HEK293 (cell line): ENCODE data around the gene BCAS2.
"Not testable (repeated sequence)": the region's sequence is repeated elsewhere in the genome, so short reads cannot be mapped to it uniquely, and the experiment has no call there.

Experiments
- CTCF ChIA-PET: fragments of 350-600 bp; formaldehyde crosslinking; extraction: SDS; loops from one replicate; lab custom pipeline; 2021; ENCODE audit warnings: antibody characterized with exemption; lab: Yijun Ruan, JAX
- POLR2A ChIA-PET: fragments of 300-600 bp; formaldehyde crosslinking; extraction: SDS; loops from one replicate; lab custom pipeline; 2020; ENCODE audit warnings: antibody characterized with exemption, inconsistent platforms; lab: Yijun Ruan, JAX
- H3K27ac ChIP-seq: fragments of 200-500 bp; sonication (Bioruptor generic); 2 replicates; pipeline ENCODE4 v1.5.1; 2014; ENCODE audit warnings: low read depth, low read length, control low read depth, inconsistent platforms; ENCODE audit errors: extremely low read depth
- H3K36me3 ChIP-seq, 2 experiments: fragments of 200-500 bp in 1 of 2; sonication (Bioruptor generic) in 1 of 2; 1 replicate in 1 of 2; 2 replicates in 1 of 2; pipeline ENCODE4 v1.5.1; 2014 to 2017; ENCODE audit warnings: inconsistent platforms in 2 of 2, low read length in 2 of 2; ENCODE audit not compliant: control insufficient read depth in 2 of 2, insufficient read depth in 1 of 2
- H3K4me1 ChIP-seq: fragments of 200-500 bp; sonication (Bioruptor generic); 2 replicates; pipeline ENCODE4 v1.5.1; 2014; ENCODE audit warnings: mild to moderate bottlenecking, low read length, inconsistent platforms; ENCODE audit not compliant: control insufficient read depth, insufficient read depth
- H3K4me3 ChIP-seq: 2 replicates; pipeline ENCODE4 v1.5.1; 2011; ENCODE audit warnings: low read depth, mild to moderate bottlenecking, control low read depth, low read length, moderate library complexity
- H3K9me3 ChIP-seq: fragments of 200-500 bp; sonication (Bioruptor generic); 2 replicates; pipeline ENCODE4 v1.5.1; 2014; ENCODE audit warnings: low read depth, low read length, inconsistent platforms; ENCODE audit not compliant: control insufficient read depth, insufficient read depth
- KLF7 ChIP-seq: fragments of 450-650 bp; formaldehyde crosslinking; IDR thresholded peaks from 2 replicates; pipeline ENCODE4 v1.5.1; 2016; ENCODE audit warnings: missing biosample characterization, missing genetic modification characterization, borderline replicate concordance
- SCRT1 ChIP-seq: fragments of 450-650 bp; formaldehyde crosslinking; IDR thresholded peaks from 2 replicates; pipeline ENCODE4 v1.5.1; 2016; ENCODE audit warnings: missing biosample characterization, missing genetic modification characterization, borderline replicate concordance
- SCRT2 ChIP-seq: fragments of 450-650 bp; formaldehyde crosslinking; IDR thresholded peaks from 2 replicates; pipeline ENCODE4 v1.5.1; 2016; ENCODE audit warnings: missing biosample characterization, missing genetic modification characterization
- ZIC2 ChIP-seq: fragments of 450-650 bp; formaldehyde crosslinking; IDR thresholded peaks from 2 replicates; pipeline ENCODE4 v1.5.1; 2016; ENCODE audit warnings: missing biosample characterization, missing genetic modification characterization
- ZNF140 ChIP-seq: fragments of 450-650 bp; formaldehyde crosslinking; IDR thresholded peaks from 2 replicates; pipeline ENCODE4 v1.5.1; 2016; ENCODE audit warnings: missing biosample characterization, missing genetic modification characterization
- ZNF302 ChIP-seq: fragments of 450-650 bp; formaldehyde crosslinking; IDR thresholded peaks from 2 replicates; pipeline ENCODE4 v1.5.1; 2016; ENCODE audit warnings: missing biosample characterization, missing genetic modification characterization, low read depth
- ZNF311 ChIP-seq: fragments of 450-650 bp; formaldehyde crosslinking; IDR thresholded peaks from 2 replicates; pipeline ENCODE4 v1.5.1; 2017; ENCODE audit warnings: missing biosample characterization, missing genetic modification characterization, borderline replicate concordance
- ZNF394 ChIP-seq: fragments of 450-650 bp; formaldehyde crosslinking; IDR thresholded peaks from 2 replicates; pipeline ENCODE4 v1.5.1; 2016; ENCODE audit warnings: missing biosample characterization, missing genetic modification characterization, mild to moderate bottlenecking, moderate library complexity, borderline replicate concordance
- ZNF48 ChIP-seq: fragments of 450-650 bp; formaldehyde crosslinking; IDR thresholded peaks from 2 replicates; pipeline ENCODE4 v1.5.1; 2016; ENCODE audit warnings: missing biosample characterization, missing genetic modification characterization
- ZNF624 ChIP-seq: fragments of 450-650 bp; formaldehyde crosslinking; IDR thresholded peaks from 2 replicates; pipeline ENCODE4 v1.5.1; 2017; ENCODE audit warnings: missing biosample characterization, missing genetic modification characterization
- TF ChIP-seq, protein P1 (sequence below): fragments of 450-650 bp; formaldehyde crosslinking; IDR thresholded peaks from 2 replicates; pipeline ENCODE4 v1.5.1; 2016; ENCODE audit warnings: missing biosample characterization, missing genetic modification characterization
- TF ChIP-seq, protein P2 (sequence below): fragments of 450-650 bp; formaldehyde crosslinking; IDR thresholded peaks from 2 replicates; pipeline ENCODE4 v1.5.1; 2017; ENCODE audit warnings: missing biosample characterization, missing genetic modification characterization
- TF ChIP-seq, protein P3 (sequence below): fragments of 450-650 bp; formaldehyde crosslinking; IDR thresholded peaks from 2 replicates; pipeline ENCODE4 v1.5.1; 2016; ENCODE audit warnings: missing biosample characterization, missing genetic modification characterization
- TF ChIP-seq, protein P4 (sequence below): fragments of 450-650 bp; formaldehyde crosslinking; IDR thresholded peaks from 2 replicates; pipeline ENCODE4 v1.5.1; 2016; ENCODE audit warnings: missing biosample characterization, missing genetic modification characterization

Gene BCAS2

DNA sequence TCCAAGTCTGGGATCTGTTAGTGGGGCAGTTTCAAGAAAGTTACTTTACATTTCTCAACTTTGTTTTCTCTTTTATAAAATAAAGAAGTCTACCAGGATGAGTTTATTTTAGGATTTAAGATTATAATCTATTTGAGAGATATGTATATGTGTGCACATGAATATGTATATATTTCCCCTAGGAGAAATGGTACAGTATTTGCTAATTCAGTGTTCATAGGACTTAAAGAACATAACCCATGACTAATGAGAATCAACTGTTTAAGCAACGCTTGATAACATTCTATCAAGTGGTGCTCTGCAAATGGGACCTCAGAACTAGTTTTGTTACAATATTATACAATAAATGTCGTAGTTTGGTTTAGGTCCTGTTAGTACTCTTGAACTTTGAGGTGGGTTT, 7.0 kb downstream of the BCAS2 start:
- H3K36me3 ChIP-seq: peaks cover 72 to 90% of the 10 kb centered on the region in 2 experiments
- CTCF ChIA-PET: no interaction called here
- POLR2A ChIA-PET: interaction anchor here (0.7 to 1.2 kb wide), 2 partner anchors 10 to 95 kb away, joined by 3 to 7 read pairs; partner anchors contain the start of gene DENND2C

DNA sequence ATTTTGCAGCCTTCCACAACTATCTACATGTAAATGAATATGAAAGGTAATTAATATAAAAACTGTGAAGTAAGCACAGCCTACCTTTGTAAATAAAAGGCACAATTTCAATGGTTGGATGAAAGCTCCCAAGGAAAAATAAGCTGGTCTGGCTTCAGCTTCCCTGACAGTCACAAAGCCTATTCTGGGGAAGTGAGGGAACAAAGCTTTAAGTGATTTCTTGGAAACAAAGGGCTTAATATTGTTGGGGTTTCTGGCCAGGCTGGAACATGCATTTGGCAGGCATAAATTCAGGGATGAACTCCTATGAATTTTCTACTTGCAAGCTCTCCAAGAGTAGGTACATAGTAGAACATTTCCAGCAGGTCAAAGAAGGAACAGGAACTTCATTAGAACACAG, 17.3 kb downstream of the BCAS2 start:
- Histone ChIP-seq H3K4me1 (no peaks in the 10 kb centered on the region), H3K27ac (no peak overlapping the region)
- TF ChIP-seq ZNF48 (tag by site-specific recombination): no peak
- TF ChIP-seq, all 188 proteins: peak for 0
- ChIA-PET POLR2A (interaction anchor here (0.6 kb wide), 1 partner anchor 11 kb away, joined by 7 read pairs; no protein-coding TSS in a partner anchor), CTCF (no interaction called here)
- no peak overlapping the region for H3K4me3 ChIP-seq
- H3K36me3 ChIP-seq: peaks cover 27 to 50% of the 10 kb centered on the region in 2 experiments
- no peaks in the 10 kb centered on the region for H3K9me3 ChIP-seq

More for the DNA sequence above, 7.0 kb downstream of the BCAS2 start:
- Histone ChIP-seq H3K4me1 (no peaks in the 10 kb centered on the region), H3K4me3 (no peak overlapping the region), H3K9me3 (no peaks in the 10 kb centered on the region), H3K27ac (no peak overlapping the region)
- TF ChIP-seq ZNF311: no peak
- TF ChIP-seq, protein P1, sequence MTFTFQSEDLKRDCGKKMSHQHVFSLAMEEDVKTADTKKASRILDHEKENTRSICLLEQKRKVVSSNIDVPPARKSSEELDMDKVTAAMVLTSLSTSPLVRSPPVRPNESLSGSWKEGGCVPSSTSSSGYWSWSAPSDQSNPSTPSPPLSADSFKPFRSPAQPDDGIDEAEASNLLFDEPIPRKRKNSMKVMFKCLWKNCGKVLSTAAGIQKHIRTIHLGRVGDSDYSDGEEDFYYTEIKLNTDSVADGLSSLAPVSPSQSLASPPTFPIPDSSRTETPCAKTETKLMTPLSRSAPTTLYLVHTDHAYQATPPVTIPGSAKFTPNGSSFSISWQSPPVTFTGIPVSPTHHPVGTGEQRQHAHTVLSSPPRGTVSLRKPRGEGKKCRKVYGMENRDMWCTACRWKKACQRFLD (tag by site-specific recombination): no peak
- no peak for TF ChIP-seq ZNF140 (tag by site-specific recombination)
- no peak for TF ChIP-seq ZNF394
- no peak for TF ChIP-seq ZIC2 (tag by site-specific recombination)
- TF ChIP-seq, protein P2, sequence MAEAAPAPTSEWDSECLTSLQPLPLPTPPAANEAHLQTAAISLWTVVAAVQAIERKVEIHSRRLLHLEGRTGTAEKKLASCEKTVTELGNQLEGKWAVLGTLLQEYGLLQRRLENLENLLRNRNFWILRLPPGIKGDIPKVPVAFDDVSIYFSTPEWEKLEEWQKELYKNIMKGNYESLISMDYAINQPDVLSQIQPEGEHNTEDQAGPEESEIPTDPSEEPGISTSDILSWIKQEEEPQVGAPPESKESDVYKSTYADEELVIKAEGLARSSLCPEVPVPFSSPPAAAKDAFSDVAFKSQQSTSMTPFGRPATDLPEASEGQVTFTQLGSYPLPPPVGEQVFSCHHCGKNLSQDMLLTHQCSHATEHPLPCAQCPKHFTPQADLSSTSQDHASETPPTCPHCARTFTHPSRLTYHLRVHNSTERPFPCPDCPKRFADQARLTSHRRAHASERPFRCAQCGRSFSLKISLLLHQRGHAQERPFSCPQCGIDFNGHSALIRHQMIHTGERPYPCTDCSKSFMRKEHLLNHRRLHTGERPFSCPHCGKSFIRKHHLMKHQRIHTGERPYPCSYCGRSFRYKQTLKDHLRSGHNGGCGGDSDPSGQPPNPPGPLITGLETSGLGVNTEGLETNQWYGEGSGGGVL (tag by site-specific recombination): no peak
- TF ChIP-seq, protein P3, sequence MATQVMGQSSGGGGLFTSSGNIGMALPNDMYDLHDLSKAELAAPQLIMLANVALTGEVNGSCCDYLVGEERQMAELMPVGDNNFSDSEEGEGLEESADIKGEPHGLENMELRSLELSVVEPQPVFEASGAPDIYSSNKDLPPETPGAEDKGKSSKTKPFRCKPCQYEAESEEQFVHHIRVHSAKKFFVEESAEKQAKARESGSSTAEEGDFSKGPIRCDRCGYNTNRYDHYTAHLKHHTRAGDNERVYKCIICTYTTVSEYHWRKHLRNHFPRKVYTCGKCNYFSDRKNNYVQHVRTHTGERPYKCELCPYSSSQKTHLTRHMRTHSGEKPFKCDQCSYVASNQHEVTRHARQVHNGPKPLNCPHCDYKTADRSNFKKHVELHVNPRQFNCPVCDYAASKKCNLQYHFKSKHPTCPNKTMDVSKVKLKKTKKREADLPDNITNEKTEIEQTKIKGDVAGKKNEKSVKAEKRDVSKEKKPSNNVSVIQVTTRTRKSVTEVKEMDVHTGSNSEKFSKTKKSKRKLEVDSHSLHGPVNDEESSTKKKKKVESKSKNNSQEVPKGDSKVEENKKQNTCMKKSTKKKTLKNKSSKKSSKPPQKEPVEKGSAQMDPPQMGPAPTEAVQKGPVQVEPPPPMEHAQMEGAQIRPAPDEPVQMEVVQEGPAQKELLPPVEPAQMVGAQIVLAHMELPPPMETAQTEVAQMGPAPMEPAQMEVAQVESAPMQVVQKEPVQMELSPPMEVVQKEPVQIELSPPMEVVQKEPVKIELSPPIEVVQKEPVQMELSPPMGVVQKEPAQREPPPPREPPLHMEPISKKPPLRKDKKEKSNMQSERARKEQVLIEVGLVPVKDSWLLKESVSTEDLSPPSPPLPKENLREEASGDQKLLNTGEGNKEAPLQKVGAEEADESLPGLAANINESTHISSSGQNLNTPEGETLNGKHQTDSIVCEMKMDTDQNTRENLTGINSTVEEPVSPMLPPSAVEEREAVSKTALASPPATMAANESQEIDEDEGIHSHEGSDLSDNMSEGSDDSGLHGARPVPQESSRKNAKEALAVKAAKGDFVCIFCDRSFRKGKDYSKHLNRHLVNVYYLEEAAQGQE (tag by site-specific recombination): no peak

DNA sequence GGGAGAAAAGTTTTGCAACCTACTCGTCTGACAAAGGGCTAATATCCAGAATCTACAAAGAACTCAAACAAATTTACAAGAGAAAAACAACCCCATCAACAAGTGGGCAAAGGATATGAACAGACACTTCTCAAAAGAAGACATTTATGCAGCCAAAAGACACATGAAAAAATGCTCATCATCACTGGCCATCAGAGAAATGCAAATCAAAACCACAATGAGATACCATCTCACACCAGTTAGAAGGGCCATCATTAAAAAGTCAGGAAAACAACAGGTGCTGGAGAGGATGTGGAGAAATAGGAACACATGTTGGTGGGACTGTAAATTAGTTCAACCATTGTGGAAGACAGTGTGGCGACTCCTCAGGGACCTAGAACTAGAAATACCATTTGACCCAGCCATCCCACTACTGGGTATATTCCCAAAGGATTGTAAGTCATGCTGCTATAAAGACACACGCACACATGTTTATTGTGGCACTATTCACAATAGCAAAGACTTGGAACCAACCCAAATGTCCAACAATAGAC, 18.4 kb downstream of the BCAS2 start:
- H3K36me3 ChIP-seq: peaks cover 16 to 39% of the 10 kb centered on the region in 2 experiments
- H3K4me1 ChIP-seq, H3K27ac ChIP-seq, POLR2A ChIA-PET, CTCF ChIA-PET, H3K9me3 ChIP-seq, H3K4me3 ChIP-seq: not testable (repeated sequence)
- TF ChIP-seq SCRT2 (tag by site-specific recombination) (peak; percentile 85), SCRT1 (tag by site-specific recombination) (peak; percentile 61; the same call in 1 of the 2 replicates)

DNA sequence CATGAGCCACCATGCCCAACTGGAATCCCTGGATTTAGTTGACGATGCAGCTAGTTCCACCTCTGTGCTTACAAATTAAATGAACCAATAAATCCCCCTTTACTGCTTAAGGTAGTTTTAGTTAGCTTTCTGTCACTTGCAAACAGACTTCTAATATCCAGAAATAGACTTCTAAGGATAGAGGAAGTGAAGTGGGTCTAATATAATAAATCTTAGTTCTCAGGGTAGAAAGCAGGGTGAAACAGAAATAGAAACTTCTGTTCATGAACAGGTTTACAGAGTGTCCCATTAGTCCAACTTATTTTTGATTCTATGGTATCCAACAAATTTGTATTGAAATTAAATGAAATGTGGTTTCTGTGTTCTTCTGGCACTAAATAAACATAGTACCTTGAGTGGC, 20.1 kb downstream of the BCAS2 start:
- Histone ChIP-seq H3K27ac (no peak overlapping the region), H3K9me3 (no peaks in the 10 kb centered on the region), H3K36me3 (peaks cover 6 to 23% of the 10 kb centered on the region in 2 experiments), H3K4me1 (no peaks in the 10 kb centered on the region), H3K4me3 (no peak overlapping the region)
- POLR2A ChIA-PET: no interaction called here
- CTCF ChIA-PET: interaction anchor here (0.6 to 2.5 kb wide), 2 partner anchors 214 to 1552 kb away, joined by 5 to 10 read pairs; no protein-coding TSS in a partner anchor
- TF ChIP-seq KLF7 (tag by site-specific recombination) (no peak), ZNF302 (no peak), ZNF624 (tag by site-specific recombination) (no peak)
- TF ChIP-seq, protein P4, sequence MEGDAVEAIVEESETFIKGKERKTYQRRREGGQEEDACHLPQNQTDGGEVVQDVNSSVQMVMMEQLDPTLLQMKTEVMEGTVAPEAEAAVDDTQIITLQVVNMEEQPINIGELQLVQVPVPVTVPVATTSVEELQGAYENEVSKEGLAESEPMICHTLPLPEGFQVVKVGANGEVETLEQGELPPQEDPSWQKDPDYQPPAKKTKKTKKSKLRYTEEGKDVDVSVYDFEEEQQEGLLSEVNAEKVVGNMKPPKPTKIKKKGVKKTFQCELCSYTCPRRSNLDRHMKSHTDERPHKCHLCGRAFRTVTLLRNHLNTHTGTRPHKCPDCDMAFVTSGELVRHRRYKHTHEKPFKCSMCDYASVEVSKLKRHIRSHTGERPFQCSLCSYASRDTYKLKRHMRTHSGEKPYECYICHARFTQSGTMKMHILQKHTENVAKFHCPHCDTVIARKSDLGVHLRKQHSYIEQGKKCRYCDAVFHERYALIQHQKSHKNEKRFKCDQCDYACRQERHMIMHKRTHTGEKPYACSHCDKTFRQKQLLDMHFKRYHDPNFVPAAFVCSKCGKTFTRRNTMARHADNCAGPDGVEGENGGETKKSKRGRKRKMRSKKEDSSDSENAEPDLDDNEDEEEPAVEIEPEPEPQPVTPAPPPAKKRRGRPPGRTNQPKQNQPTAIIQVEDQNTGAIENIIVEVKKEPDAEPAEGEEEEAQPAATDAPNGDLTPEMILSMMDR (tag by site-specific recombination): no peak
- TF ChIP-seq, protein P3 (tag by site-specific recombination): no peak
